GM19351 (cell line): ENCODE data around the gene ADGRV1.
"Not testable (repeated sequence)": the region's sequence is repeated elsewhere in the genome, so short reads cannot be mapped to it uniquely, and the experiment has no call there.

Source experiments
- ATAC-seq: cut with Tn5 transposase; IDR thresholded peaks from one replicate; pipeline ENCODE4 v1.9.1; 2021; ENCODE audit warnings: mild to moderate bottlenecking, moderate library complexity; ENCODE audit not compliant: unreplicated experiment

The ADGRV1 gene

GRCh38 chr5:90889325-90889600 lies 330.7 kb downstream of the ADGRV1 start:
- ATAC-seq, result no peak

- no peak for ATAC-seq
Observed at GRCh38 chr5:90890180-90890579, 331.6 kb downstream of the ADGRV1 start.

- ATAC-seq, result no peak
Observed at GRCh38 chr5:90894866-90895420, 336.3 kb downstream of the ADGRV1 start.

- no peak for ATAC-seq
Observed at GRCh38 chr5:90897618-90898017, 339.0 kb downstream of the ADGRV1 start.

GRCh38 chr5:90898326-90899013 lies 339.9 kb downstream of the ADGRV1 start:
- ATAC-seq, result no peak

- no peak for ATAC-seq
Observed at GRCh38 chr5:90899014-90899604, 340.5 kb downstream of the ADGRV1 start.

GRCh38 chr5:90901261-90901660 lies 342.7 kb downstream of the ADGRV1 start:
- ATAC-seq, result no peak

GRCh38 chr5:90902170-90902569 lies 343.6 kb downstream of the ADGRV1 start:
- ATAC-seq, result no peak

- no peak for ATAC-seq
Observed at GRCh38 chr5:90902651-90903386, 344.2 kb downstream of the ADGRV1 start.

- no peak for ATAC-seq
Observed at GRCh38 chr5:90909101-90909503, 350.5 kb downstream of the ADGRV1 start.

- no peak for ATAC-seq
Observed at GRCh38 chr5:90909940-90910339, 351.3 kb downstream of the ADGRV1 start.

- ATAC-seq, result no peak
Observed at GRCh38 chr5:90911169-90911568, 352.6 kb downstream of the ADGRV1 start.

GRCh38 chr5:90912476-90912875 lies 353.9 kb downstream of the ADGRV1 start:
- no peak for ATAC-seq

GRCh38 chr5:90915393-90915792 lies 356.8 kb downstream of the ADGRV1 start:
- no peak for ATAC-seq

- no peak for ATAC-seq
Observed at GRCh38 chr5:90916947-90917800, 358.6 kb downstream of the ADGRV1 start.

- no peak for ATAC-seq
Observed at GRCh38 chr5:90917928-90918668, 359.5 kb downstream of the ADGRV1 start.

GRCh38 chr5:90921418-90921973 lies 362.9 kb downstream of the ADGRV1 start:
- no peak for ATAC-seq

GRCh38 chr5:90924222-90924621 lies 365.6 kb downstream of the ADGRV1 start:
- not testable (repeated sequence) for ATAC-seq

- ATAC-seq, result not testable (repeated sequence)
Observed at GRCh38 chr5:90929013-90929839, 370.6 kb downstream of the ADGRV1 start.
